ENCODE results near the gene SEL1L3.

The SEL1L3 gene

GRCh38 chr4:25834411-25835107, 28.2 kb downstream of the SEL1L3 start:
- Histone ChIP-seq H3K4me3 (replicated peaks; ENCODE audit: insufficient read depth, low read length) (no peak overlapping the region), H3K27ac (replicated peaks) (no peak overlapping the region)
- no peak for DNase-seq (ENCODE audit: low read depth in 1 of 2, low spot score in 1 of 2)

GRCh38 chr4:25830548-25830947, 32.2 kb downstream of the SEL1L3 start:
- no peaks in the 10 kb centered on the region for H3K27me3 ChIP-seq (ENCODE audit: insufficient read depth, poor library complexity, severe bottlenecking)
- TF ChIP-seq CTCF (IDR thresholded peaks at IDR 0.05; ENCODE audit: insufficient read depth, low read length) (no peak), POLR2AphosphoS5 (IDR thresholded peaks at IDR 0.05; ENCODE audit: low read depth) (no peak), SPI1 (IDR thresholded peaks at IDR 0.05; ENCODE audit: borderline replicate concordance, low read depth) (no peak), GABPA (IDR thresholded peaks at IDR 0.05; ENCODE audit: low read depth) (no peak)
- TF ChIP-seq, protein P1, sequence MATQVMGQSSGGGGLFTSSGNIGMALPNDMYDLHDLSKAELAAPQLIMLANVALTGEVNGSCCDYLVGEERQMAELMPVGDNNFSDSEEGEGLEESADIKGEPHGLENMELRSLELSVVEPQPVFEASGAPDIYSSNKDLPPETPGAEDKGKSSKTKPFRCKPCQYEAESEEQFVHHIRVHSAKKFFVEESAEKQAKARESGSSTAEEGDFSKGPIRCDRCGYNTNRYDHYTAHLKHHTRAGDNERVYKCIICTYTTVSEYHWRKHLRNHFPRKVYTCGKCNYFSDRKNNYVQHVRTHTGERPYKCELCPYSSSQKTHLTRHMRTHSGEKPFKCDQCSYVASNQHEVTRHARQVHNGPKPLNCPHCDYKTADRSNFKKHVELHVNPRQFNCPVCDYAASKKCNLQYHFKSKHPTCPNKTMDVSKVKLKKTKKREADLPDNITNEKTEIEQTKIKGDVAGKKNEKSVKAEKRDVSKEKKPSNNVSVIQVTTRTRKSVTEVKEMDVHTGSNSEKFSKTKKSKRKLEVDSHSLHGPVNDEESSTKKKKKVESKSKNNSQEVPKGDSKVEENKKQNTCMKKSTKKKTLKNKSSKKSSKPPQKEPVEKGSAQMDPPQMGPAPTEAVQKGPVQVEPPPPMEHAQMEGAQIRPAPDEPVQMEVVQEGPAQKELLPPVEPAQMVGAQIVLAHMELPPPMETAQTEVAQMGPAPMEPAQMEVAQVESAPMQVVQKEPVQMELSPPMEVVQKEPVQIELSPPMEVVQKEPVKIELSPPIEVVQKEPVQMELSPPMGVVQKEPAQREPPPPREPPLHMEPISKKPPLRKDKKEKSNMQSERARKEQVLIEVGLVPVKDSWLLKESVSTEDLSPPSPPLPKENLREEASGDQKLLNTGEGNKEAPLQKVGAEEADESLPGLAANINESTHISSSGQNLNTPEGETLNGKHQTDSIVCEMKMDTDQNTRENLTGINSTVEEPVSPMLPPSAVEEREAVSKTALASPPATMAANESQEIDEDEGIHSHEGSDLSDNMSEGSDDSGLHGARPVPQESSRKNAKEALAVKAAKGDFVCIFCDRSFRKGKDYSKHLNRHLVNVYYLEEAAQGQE (IDR thresholded peaks at IDR 0.05; ENCODE audit: insufficient replicate concordance, low read depth): no peak
- no peak overlapping the region for H3K4me3 ChIP-seq (replicated peaks; ENCODE audit: insufficient read depth, low read length)
- DNase-seq (ENCODE audit: low read depth in 1 of 2, low spot score in 1 of 2): no peak
- no peak overlapping the region for H3K27ac ChIP-seq (replicated peaks)

More at GRCh38 chr4:25834411-25835107, 28.2 kb downstream of the SEL1L3 start:
- no peaks in the 10 kb centered on the region for H3K27me3 ChIP-seq (ENCODE audit: insufficient read depth, poor library complexity, severe bottlenecking)
- no peak for TF ChIP-seq POLR2AphosphoS5 (IDR thresholded peaks at IDR 0.05; ENCODE audit: low read depth)
- TF ChIP-seq CTCF (IDR thresholded peaks at IDR 0.05; ENCODE audit: insufficient read depth, low read length): no peak
- TF ChIP-seq SPI1 (IDR thresholded peaks at IDR 0.05; ENCODE audit: borderline replicate concordance, low read depth): no peak
- TF ChIP-seq, protein P1 (IDR thresholded peaks at IDR 0.05; ENCODE audit: insufficient replicate concordance, low read depth): no peak
- TF ChIP-seq GABPA (IDR thresholded peaks at IDR 0.05; ENCODE audit: low read depth): no peak

- DNase-seq (ENCODE audit: low read depth in 1 of 2, low spot score in 1 of 2): no peak
- no peaks in the 10 kb centered on the region for H3K27me3 ChIP-seq (ENCODE audit: insufficient read depth, poor library complexity, severe bottlenecking)
- H3K27ac ChIP-seq (replicated peaks): no peak overlapping the region
- TF ChIP-seq GABPA (IDR thresholded peaks at IDR 0.05; ENCODE audit: low read depth) (no peak), CTCF (IDR thresholded peaks at IDR 0.05; ENCODE audit: insufficient read depth, low read length) (no peak), POLR2AphosphoS5 (IDR thresholded peaks at IDR 0.05; ENCODE audit: low read depth) (no peak), SPI1 (IDR thresholded peaks at IDR 0.05; ENCODE audit: borderline replicate concordance, low read depth) (no peak)
- TF ChIP-seq, protein P1 (IDR thresholded peaks at IDR 0.05; ENCODE audit: insufficient replicate concordance, low read depth): no peak
- H3K4me3 ChIP-seq (replicated peaks; ENCODE audit: insufficient read depth, low read length): no peak overlapping the region
Observed at GRCh38 chr4:25827897-25828296, 34.9 kb downstream of the SEL1L3 start.
